GM12865 (cell line): Measurements from ENCODE around the gene GEMIN4.

Experiments
- DNase-seq: peaks from one replicate; pipeline ENCODE4 v3.0.0; 2010; ENCODE audit warnings: low read depth
- H3K4me3 ChIP-seq: 2 replicates; pipeline ENCODE4 v1.5.1; 2011; ENCODE audit warnings: mild to moderate bottlenecking, low read depth, low read length, control low read depth
- CTCF ChIP-seq: IDR thresholded peaks from 2 replicates; pipeline ENCODE4 v1.5.1; 2011; ENCODE audit warnings: low read length, control low read depth, low read depth, inconsistent platforms; ENCODE audit not compliant: insufficient read depth; ENCODE audit errors: missing control alignments

GEMIN4 gene

GRCh38 chr17:746181-746580 is 5.9 kb downstream of the GEMIN4 start:
- no peak for DNase-seq
- TF ChIP-seq CTCF = no peak
- H3K4me3 ChIP-seq = no peak overlapping the region

- no peak overlapping the region for H3K4me3 ChIP-seq
- DNase-seq = no peak
- no peak for TF ChIP-seq CTCF
Observed at GRCh38 chr17:745406-745805, 6.7 kb downstream of the GEMIN4 start.

GRCh38 chr17:744937-745336 is 7.1 kb downstream of the GEMIN4 start:
- no peak for TF ChIP-seq CTCF
- DNase-seq = no peak
- H3K4me3 ChIP-seq = no peak overlapping the region

GRCh38 chr17:743139-743538 is 8.9 kb downstream of the GEMIN4 start:
- no peak for DNase-seq
- no peak for TF ChIP-seq CTCF
- no peak overlapping the region for H3K4me3 ChIP-seq

GRCh38 chr17:742147-742793 is 9.8 kb downstream of the GEMIN4 start:
- no peak overlapping the region for H3K4me3 ChIP-seq
- no peak for TF ChIP-seq CTCF
- DNase-seq = no peak

GRCh38 chr17:740240-741017 is 11.6 kb downstream of the GEMIN4 start:
- no peak overlapping the region; the same call in 1 of the 2 replicates for H3K4me3 ChIP-seq
- TF ChIP-seq CTCF = no peak

More at GRCh38 chr17:740240-741017, 11.6 kb downstream of the GEMIN4 start:
- DNase-seq = peak; percentile 82
